HL-60 (cell line): ENCODE results near the gene ZNF121.
"Not testable (repeated sequence)": the region's sequence is repeated elsewhere in the genome, so short reads cannot be mapped to it uniquely, and the experiment has no call there.

Source experiments
- CTCF ChIP-seq: IDR thresholded peaks from one replicate; pipeline ENCODE4 v1.5.1; 2011; ENCODE audit warnings: low read length, control low read depth, inconsistent platforms; ENCODE audit not compliant: insufficient read depth
- SPI1 ChIP-seq: IDR thresholded peaks from 2 replicates; pipeline ENCODE4 v1.6.1; 2012; ENCODE audit warnings: low read depth, mild to moderate bottlenecking, borderline replicate concordance

DNA sequence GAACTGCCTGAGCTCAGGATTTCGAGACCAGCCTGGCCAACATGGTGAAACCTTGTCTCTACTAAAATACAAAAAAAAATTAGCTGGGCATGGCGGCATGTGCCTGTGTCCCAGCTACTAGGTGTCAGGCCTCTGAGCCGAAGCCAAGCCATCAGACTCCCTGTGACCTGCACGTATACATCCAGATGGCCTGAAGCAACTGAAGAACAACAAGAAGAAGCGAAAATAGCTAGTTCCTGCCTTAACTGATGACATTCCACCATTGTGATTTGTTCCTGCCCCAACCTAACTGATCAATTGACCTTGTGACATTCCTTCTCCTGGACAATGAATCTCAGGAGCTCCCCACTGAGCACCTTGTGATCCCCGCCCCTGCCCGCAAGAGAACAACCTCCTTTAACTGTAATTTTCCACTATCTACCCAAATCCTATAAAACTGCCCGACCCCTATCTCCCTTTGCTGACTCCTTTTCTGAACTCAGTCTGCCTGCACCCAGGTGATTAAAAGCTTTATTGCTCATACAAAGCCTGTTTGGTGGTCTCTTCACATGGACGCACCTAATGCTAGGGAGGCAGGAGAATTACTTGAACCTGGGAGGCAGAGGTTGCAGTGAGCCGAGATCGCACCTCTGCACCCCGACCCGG lies 2.1 kb downstream of the ZNF121 start:
- TF ChIP-seq CTCF, SPI1: not testable (repeated sequence)
